ENCODE data around the gene SMOC2.

DNA sequence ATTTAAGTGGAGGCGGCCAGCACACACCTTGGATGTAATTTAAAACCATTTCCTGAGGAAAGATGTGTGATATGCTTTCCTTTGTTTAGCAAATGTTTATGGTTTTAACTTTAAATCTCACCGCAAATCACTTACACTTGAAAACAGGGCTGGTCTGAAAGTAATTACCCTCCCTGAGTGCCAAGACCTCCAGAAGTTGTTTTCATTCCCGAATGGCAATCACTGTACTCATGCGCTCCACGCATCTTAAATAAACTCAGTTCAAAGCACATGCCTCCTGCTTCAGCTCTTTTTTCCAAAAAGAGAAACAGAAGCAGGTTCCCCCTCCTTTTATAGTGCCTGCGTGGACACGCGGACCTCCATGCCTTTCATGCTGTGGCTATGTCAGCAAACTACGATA lies 224.0 kb downstream of the SMOC2 start:
- TF ChIP-seq, protein P1, sequence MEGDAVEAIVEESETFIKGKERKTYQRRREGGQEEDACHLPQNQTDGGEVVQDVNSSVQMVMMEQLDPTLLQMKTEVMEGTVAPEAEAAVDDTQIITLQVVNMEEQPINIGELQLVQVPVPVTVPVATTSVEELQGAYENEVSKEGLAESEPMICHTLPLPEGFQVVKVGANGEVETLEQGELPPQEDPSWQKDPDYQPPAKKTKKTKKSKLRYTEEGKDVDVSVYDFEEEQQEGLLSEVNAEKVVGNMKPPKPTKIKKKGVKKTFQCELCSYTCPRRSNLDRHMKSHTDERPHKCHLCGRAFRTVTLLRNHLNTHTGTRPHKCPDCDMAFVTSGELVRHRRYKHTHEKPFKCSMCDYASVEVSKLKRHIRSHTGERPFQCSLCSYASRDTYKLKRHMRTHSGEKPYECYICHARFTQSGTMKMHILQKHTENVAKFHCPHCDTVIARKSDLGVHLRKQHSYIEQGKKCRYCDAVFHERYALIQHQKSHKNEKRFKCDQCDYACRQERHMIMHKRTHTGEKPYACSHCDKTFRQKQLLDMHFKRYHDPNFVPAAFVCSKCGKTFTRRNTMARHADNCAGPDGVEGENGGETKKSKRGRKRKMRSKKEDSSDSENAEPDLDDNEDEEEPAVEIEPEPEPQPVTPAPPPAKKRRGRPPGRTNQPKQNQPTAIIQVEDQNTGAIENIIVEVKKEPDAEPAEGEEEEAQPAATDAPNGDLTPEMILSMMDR (conservative IDR thresholded peaks at IDR 0.05 in 1 of 2, IDR thresholded peaks at IDR 0.05 in 1 of 2; ENCODE audit: extremely low read depth in 1 of 2, insufficient read depth in 1 of 2, low read depth in 1 of 2, low read length in 2 of 2) = no peak
- no peak for TF ChIP-seq EZH2 (IDR thresholded peaks at IDR 0.05; ENCODE audit: borderline replicate concordance, low read length)

Measured in mammary epithelial cell (primary cell).